ENCODE data around the gene SAP30BP. TPM values are rescaled to one million over a fixed set of nuclear protein-coding genes. Genes with fewer than 3 reads are reported as not detected.

Gene SAP30BP
- total and polyA plus RNA-seq, 2 of the 13 experiments (the other 11 are each of a cell fraction or from before 2014, with no cell fraction given): 67.7 to 99.4 TPM

DNA sequence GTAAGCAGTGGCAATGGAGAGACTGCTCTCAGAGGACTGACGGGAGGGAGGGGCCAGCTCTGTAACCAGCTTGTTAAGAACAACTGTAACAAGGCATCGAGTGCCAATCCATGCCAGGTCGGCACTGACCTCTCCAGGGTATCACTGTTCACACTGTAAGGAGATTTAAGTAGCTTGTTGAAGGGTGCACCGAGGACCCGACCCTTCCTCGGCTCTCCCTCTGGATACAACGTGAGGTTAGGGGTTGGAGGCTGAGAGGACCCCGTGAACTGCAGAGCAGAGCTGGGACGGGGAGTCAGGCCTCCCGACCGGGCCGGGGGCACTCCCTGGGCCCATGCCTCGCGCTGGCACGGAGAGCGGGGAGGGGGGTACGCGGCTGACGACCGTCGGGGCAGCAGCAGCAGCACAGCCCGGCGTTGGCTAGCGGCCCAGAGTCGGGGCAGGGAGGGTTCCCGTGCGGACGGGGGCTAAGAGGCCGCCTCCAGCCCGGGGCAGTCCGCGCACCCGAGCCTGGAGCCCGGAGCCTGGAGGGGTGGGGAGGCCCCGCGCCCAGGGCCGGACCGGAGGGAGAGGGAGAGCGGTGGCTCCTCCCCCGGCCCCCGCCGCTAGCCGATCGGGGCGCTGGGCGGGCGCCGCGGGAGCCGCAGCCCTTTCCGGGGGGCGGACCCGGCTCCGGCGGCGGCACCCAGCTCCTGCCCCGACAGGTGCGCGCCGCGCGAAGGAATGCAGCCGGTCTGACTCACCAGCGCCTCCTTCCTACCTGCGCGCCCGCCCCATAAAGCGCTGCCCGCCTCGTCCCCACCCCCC, 53.7 kb downstream of the SAP30BP start, which contains the start of gene ITGB4 (continued):
- TF ChIP-seq, protein P1, sequence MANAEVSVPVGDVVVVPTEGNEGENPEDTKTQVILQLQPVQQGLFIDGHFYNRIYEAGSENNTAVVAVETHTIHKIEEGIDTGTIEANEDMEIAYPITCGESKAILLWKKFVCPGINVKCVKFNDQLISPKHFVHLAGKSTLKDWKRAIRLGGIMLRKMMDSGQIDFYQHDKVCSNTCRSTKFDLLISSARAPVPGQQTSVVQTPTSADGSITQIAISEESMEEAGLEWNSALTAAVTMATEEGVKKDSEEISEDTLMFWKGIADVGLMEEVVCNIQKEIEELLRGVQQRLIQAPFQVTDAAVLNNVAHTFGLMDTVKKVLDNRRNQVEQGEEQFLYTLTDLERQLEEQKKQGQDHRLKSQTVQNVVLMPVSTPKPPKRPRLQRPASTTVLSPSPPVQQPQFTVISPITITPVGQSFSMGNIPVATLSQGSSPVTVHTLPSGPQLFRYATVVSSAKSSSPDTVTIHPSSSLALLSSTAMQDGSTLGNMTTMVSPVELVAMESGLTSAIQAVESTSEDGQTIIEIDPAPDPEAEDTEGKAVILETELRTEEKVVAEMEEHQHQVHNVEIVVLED (CRISPR knock-in tag; IDR thresholded peaks at IDR 0.05; ENCODE audit: borderline replicate concordance): no peak
- no peak for TF ChIP-seq ZNF3 (CRISPR knock-in tag; IDR thresholded peaks at IDR 0.05)
- TF ChIP-seq, protein P2, sequence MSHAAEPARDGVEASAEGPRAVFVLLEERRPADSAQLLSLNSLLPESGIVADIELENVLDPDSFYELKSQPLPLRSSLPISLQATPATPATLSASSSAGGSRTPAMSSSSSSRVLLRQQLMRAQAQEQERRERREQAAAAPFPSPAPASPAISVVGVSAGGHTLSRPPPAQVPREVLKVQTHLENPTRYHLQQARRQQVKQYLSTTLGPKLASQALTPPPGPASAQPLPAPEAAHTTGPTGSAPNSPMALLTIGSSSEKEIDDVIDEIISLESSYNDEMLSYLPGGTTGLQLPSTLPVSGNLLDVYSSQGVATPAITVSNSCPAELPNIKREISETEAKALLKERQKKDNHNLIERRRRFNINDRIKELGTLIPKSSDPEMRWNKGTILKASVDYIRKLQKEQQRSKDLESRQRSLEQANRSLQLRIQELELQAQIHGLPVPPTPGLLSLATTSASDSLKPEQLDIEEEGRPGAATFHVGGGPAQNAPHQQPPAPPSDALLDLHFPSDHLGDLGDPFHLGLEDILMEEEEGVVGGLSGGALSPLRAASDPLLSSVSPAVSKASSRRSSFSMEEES (CRISPR knock-in tag; IDR thresholded peaks at IDR 0.05): no peak
- TF ChIP-seq, protein P3, sequence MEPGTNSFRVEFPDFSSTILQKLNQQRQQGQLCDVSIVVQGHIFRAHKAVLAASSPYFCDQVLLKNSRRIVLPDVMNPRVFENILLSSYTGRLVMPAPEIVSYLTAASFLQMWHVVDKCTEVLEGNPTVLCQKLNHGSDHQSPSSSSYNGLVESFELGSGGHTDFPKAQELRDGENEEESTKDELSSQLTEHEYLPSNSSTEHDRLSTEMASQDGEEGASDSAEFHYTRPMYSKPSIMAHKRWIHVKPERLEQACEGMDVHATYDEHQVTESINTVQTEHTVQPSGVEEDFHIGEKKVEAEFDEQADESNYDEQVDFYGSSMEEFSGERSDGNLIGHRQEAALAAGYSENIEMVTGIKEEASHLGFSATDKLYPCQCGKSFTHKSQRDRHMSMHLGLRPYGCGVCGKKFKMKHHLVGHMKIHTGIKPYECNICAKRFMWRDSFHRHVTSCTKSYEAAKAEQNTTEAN (CRISPR knock-in tag; conservative IDR thresholded peaks at IDR 0.05): no peak
- TF ChIP-seq REPIN1 (CRISPR knock-in tag; IDR thresholded peaks at IDR 0.05; ENCODE audit: borderline replicate concordance, low read depth): no peak
- TF ChIP-seq, protein P4, sequence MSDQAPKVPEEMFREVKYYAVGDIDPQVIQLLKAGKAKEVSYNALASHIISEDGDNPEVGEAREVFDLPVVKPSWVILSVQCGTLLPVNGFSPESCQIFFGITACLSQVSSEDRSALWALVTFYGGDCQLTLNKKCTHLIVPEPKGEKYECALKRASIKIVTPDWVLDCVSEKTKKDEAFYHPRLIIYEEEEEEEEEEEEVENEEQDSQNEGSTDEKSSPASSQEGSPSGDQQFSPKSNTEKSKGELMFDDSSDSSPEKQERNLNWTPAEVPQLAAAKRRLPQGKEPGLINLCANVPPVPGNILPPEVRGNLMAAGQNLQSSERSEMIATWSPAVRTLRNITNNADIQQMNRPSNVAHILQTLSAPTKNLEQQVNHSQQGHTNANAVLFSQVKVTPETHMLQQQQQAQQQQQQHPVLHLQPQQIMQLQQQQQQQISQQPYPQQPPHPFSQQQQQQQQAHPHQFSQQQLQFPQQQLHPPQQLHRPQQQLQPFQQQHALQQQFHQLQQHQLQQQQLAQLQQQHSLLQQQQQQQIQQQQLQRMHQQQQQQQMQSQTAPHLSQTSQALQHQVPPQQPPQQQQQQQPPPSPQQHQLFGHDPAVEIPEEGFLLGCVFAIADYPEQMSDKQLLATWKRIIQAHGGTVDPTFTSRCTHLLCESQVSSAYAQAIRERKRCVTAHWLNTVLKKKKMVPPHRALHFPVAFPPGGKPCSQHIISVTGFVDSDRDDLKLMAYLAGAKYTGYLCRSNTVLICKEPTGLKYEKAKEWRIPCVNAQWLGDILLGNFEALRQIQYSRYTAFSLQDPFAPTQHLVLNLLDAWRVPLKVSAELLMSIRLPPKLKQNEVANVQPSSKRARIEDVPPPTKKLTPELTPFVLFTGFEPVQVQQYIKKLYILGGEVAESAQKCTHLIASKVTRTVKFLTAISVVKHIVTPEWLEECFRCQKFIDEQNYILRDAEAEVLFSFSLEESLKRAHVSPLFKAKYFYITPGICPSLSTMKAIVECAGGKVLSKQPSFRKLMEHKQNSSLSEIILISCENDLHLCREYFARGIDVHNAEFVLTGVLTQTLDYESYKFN (CRISPR knock-in tag; conservative IDR thresholded peaks at IDR 0.05): no peak
- no peak for TF ChIP-seq SMAD9 (CRISPR knock-in tag; IDR thresholded peaks at IDR 0.05)
- TF ChIP-seq YEATS2 (CRISPR knock-in tag; IDR thresholded peaks at IDR 0.05; ENCODE audit: borderline replicate concordance): no peak
- no peak for TF ChIP-seq SRSF1 (optimal IDR thresholded peaks at IDR 0.05; ENCODE audit: low read depth, low read length)
- no peak for TF ChIP-seq ATM (IDR thresholded peaks at IDR 0.05; ENCODE audit: borderline replicate concordance)
- TF ChIP-seq, protein P5, sequence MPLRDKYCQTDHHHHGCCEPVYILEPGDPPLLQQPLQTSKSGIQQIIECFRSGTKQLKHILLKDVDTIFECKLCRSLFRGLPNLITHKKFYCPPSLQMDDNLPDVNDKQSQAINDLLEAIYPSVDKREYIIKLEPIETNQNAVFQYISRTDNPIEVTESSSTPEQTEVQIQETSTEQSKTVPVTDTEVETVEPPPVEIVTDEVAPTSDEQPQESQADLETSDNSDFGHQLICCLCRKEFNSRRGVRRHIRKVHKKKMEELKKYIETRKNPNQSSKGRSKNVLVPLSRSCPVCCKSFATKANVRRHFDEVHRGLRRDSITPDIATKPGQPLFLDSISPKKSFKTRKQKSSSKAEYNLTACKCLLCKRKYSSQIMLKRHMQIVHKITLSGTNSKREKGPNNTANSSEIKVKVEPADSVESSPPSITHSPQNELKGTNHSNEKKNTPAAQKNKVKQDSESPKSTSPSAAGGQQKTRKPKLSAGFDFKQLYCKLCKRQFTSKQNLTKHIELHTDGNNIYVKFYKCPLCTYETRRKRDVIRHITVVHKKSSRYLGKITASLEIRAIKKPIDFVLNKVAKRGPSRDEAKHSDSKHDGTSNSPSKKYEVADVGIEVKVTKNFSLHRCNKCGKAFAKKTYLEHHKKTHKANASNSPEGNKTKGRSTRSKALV (CRISPR knock-in tag; IDR thresholded peaks at IDR 0.05): no peak
- no peak for TF ChIP-seq ZNF776 (CRISPR knock-in tag; IDR thresholded peaks at IDR 0.05)
- no peak for TF ChIP-seq SMC3 (IDR thresholded peaks at IDR 0.05; ENCODE audit: low read length)
- TF ChIP-seq HNRNPUL1 (IDR thresholded peaks at IDR 0.05; ENCODE audit: low read depth, low read length): no peak
- TF ChIP-seq, protein P6, sequence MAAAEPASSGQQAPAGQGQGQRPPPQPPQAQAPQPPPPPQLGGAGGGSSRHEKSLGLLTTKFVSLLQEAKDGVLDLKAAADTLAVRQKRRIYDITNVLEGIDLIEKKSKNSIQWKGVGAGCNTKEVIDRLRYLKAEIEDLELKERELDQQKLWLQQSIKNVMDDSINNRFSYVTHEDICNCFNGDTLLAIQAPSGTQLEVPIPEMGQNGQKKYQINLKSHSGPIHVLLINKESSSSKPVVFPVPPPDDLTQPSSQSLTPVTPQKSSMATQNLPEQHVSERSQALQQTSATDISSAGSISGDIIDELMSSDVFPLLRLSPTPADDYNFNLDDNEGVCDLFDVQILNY (CRISPR knock-in tag; conservative IDR thresholded peaks at IDR 0.05): no peak
- TF ChIP-seq, protein P7, sequence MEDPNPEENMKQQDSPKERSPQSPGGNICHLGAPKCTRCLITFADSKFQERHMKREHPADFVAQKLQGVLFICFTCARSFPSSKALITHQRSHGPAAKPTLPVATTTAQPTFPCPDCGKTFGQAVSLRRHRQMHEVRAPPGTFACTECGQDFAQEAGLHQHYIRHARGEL (CRISPR knock-in tag; IDR thresholded peaks at IDR 0.05): no peak
